AG09319 (cell line): ENCODE results near the gene DHX34.
"Not testable (repeated sequence)": the region's sequence is repeated elsewhere in the genome, so short reads cannot be mapped to it uniquely, and the experiment has no call there.

Experiments used
- DNase-seq: peaks from one replicate; pipeline ENCODE4 v3.0.0-alpha.2; 2010; ENCODE audit warnings: low read depth; ENCODE audit errors: extremely low read depth
- CTCF ChIP-seq: IDR thresholded peaks from 2 replicates; pipeline ENCODE4 v1.5.1; 2011; ENCODE audit warnings: low read depth, mild to moderate bottlenecking, inconsistent platforms, low read length, moderate library complexity

DHX34 gene

GRCh38 chr19:47344425-47344824 lies 4.7 kb upstream of the DHX34 start:
- DNase-seq: no peak
- TF ChIP-seq CTCF: no peak

- not testable (repeated sequence) for DNase-seq
Observed at GRCh38 chr19:47346024-47346423, 3.1 kb upstream of the DHX34 start.

DNA sequence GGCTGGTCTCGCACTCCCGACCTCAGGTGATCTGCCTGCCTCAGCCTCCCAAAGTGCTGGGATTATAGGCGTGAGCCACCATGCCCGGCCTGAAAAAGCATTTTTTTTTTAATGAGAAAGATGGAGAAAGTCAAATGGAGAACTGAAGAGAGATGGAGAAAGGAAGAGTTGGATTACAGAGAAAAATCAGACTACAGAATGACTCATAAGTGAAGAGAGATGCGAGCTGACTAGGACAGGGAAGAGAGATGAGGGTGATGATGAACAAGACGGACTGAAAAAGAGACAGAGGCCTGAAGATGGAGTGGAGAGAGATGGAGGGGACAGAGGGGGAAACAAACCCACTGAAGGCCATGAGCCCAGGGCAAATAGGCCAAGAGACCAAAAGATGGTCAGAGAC lies 1.5 kb downstream of the DHX34 start:
- TF ChIP-seq CTCF: no peak
- DNase-seq: no peak

DNA sequence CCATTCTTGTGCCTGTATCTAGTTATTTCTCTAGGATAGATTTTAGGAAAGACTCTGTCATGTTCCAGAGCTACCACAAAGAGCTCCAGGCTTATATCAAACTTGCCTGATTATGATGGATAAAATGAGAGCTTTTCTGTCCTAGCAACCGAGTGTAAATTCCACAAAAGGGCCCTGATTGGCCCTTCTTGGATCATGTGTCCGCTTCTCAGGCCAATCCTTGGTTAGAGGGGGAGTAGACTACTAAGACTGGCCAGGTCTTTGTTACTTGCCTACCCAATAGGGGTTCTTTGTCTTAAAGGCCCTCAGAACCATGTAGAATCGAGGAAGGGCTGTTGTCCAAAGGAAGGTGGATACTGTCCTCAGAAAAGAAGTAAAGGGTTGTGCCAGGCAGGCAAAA lies 2.4 kb downstream of the DHX34 start:
- TF ChIP-seq CTCF: no peak
- no peak for DNase-seq

DNA sequence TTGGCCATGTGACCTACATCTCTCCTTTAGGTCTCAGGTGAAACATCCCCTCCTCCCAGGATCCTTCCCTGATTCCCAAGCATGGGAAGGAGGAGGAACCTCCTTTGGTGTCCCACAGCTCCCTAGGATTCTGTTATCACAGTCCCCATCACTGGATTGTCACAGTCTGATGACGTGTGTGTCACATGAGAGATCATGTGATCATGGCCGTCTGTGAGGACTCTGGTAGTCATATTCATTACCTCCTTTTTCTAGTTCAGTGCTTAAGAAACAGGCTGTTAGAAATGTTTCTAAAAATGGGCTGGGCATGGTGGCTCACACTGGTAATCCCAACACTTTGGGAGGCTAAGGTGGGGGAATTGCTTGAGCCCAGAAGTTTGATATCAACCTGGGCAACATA lies 3.0 kb downstream of the DHX34 start:
- TF ChIP-seq CTCF: no peak
- DNase-seq: no peak

- no peak for DNase-seq
- no peak for TF ChIP-seq CTCF
Observed at GRCh38 chr19:47353307-47353712, 4.2 kb downstream of the DHX34 start.

DNA sequence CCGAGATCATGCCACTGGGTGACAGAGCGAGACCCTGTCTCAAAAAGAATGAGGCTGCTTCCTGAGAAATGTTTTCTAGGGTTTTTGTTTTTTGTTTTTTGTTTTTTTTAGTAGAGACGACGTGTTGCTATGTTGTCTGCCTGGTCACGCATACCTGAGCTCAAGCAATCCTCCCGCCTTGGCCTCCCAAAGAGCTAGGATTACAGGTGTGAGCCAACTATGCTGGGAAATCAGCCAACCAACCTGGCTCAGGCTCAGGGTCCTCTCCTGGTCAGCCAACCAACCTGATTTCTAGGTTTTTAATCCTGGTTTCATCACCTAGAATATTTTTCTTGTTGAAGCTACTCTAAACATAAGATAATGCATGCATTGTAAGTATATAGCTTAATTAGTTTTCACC lies 7.8 kb downstream of the DHX34 start:
- no peak for DNase-seq
- no peak for TF ChIP-seq CTCF

DNA sequence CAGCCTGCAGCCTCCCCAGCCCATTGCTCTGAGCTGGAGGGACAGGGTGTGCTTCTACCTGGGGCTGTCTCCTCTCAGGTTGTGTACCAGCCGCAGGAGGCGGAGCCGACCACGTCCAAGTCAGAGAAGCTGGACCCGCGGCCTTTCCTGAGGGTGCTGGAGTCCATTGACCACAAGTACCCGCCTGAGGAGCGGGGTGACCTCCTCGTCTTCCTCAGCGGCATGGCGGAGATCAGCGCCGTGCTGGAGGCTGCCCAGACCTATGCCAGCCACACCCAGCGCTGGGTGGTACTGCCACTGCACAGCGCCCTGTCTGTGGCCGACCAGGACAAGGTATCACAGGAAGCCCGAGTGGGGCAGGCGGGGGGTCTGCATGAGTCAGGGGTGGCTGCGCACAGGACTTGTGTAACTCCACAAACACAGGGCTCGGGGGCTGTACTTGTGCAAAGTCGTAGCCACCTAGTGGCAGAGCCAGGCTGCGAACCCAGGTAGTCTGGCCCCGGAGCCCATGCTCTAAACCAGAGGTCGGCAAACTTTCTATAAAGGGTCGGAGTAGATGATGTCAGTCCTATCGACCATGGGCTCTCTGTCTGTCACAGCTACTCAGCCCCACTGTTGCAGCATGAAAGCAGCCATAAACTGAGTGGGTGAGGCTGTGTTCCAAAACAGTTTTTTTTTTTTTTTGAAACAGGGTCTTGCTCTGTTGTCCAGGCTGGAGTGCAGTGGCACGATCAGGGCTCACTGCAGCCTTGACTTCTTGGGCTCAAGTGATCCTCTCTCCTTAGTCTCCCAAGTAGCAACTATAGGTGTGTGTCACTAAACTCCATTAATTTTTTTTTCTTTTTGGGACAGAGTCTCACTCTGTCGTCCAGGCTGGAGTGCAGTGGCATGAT lies 8.9 kb downstream of the DHX34 start:
- TF ChIP-seq CTCF: no peak
- DNase-seq: no peak
